Activated CD4-positive, alpha-beta T cell treated with anti-CD3 and anti-CD28 coated beads for 1 hour (primary cell): ENCODE results near the gene TRIM32.
"Not testable (repeated sequence)": the region's sequence is repeated elsewhere in the genome, so short reads cannot be mapped to it uniquely, and the experiment has no call there.

Experiments used
- DNase-seq: peaks from one replicate; pipeline ENCODE4 v3.0.0-alpha.2; 2020

Gene TRIM32

DNA sequence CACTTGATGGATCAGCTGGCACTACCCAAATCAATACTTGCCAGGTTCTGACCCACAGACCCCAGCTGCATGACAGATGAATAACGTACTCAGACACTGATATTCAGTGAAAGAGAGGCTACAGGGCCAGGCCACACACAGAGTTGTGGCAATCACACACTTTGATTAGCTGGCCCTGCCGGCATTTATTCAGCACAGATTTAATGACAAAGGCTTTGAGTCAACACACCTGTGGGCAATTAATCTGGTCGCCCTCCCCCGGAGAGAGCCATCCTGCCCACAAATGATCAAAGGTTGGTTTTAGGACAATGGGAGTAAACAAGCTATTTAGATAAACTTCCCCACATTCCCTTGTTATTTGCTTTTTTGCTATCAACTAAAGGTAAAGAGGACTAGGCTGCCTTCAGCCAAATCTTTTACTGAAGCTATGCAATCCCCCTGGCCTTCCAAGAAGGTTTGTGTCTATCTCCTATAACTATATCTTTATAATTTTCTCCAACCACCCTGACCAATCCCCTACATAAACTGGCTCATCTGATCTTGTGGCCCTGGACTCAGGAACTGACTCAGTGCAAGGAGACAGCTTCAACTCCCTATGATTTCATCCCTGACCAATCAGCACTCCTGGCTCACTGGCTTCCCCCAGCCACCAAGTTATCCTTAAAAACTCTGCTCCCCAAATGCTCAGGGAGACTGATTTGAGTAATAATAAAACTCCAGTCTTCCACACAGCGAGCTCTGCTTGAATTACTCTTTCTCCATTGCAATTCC lies 12.7 kb upstream of the TRIM32 start:
- DNase-seq, result no peak

DNA sequence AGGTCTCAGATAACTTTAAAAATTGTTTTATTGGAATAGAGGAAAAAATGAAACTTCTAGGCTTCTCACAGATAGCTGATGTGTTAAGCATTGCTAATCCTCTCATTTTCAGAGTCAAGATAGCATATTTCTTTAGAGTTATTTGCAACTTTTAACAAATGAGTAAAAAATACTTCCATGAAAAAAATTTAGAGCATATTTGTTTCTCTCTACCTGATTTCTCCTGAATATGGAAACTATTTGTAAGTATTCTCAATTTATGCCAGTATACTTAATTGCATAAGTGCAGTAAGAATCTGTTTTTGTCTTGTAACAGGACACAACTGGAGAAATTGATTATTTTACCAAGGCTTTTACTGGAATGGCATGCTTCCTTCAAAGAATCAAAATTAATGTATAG lies 3.6 kb upstream of the TRIM32 start:
- no peak for DNase-seq

DNA sequence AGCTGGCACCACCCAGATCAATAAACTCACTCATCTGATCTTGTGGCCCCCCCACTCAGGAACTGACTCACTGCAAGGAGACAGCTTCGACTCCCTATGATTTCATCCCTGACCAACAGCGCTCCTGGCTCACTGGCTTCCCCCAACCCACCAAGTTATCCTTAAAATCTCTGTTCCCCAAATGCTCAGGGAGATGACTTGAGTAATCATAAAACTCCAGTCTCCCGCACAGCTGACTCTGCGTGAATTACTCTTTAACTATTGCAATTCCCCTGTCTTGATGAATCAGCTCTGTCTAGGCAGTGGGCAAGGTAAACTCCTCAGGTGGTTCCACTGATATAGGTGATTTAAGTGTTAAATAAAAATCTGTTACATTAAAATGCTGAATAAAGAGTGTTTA lies 1.9 kb upstream of the TRIM32 start:
- DNase-seq, result no peak

DNA sequence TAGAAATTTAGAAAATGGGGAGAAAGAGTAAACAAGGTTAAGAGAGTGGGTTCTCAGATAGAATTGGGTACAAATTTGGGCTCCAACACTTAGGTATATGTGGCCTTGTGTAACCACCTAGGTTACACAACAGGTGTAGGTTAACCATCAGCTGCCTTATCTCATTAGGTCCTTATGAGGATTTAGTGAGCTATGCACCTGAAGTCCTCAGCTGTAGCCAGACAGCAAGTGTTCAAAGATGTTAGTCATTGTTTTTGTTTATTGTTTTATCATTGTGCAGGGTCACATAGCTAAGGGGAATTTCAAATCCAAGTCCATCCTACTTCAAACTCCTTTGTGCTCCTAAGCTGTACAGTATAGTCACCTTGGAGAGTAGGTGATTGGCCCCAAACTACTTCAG lies 970 bp upstream of the TRIM32 start:
- DNase-seq, result no peak

DNA sequence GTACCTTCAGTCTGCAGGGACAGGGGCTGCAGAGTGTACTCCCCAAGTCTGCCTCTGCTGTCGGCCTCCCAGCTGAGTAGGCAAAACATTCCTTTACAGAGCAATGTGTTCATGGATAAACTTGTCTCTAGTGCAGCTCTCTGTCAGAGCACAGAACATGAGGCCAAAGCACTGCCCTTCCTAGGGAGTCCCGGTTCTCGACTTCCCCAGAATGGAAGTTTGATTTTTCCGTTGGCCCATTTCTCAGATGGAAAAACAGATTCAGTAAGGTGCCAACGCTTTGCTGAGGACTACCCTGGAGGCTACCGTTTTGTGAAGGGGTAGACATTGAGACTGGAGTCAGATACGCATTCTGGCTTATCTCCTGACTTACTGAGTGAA lies 422 bp upstream of the TRIM32 start:
- no peak for DNase-seq

DNA sequence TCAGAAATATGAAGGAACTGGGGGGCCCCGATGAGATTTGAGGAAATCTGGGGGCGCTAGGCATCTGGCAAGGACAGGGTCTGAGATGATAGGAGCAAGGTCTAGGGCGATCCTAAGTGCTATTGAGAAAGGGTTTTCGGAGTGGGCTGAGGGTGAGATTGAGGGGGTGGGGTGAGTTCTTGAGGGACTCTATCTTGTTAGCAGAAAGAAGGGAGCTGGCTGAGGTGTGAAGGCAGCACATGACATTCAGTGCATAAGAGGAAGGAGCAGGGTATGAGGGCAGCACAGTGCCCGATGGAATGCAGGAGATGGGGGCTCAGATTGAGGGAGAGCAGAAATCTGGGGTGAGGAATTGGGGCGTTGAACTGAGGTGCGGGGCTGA lies 640 bp downstream of the TRIM32 start:
- DNase-seq, result no peak

DNA sequence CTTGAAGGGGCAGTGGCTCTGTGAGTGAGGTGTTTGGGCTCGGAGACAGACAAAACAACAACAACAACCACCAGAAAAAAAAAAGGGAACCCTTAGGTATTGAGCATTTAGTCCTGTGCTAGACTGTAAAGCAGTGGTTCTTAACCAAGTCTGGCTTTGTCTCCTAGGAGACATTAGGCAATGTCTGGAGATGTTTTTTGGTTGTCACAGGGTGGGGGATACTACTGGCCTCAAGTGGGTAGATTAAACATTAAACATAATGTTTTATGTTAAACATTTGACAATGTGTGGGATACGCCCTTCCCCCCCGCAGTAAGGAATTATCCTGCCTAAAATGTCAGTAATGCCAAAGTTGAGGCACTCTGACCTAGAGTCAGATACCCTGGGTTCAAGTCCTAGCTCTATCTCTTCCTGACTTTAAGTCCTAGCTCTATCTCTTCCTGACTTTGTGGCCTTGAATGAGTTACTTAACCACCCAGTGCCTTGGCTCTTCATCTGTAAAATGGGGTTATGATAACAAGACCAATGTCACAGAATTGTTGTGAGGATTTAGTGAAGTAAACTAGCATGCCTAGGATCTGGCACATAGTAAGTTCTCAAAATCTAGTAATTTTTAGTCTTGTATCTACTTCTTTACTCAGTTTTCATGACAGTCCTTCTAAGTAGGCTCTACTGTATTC lies 1.8 kb downstream of the TRIM32 start:
- DNase-seq, result no peak

DNA sequence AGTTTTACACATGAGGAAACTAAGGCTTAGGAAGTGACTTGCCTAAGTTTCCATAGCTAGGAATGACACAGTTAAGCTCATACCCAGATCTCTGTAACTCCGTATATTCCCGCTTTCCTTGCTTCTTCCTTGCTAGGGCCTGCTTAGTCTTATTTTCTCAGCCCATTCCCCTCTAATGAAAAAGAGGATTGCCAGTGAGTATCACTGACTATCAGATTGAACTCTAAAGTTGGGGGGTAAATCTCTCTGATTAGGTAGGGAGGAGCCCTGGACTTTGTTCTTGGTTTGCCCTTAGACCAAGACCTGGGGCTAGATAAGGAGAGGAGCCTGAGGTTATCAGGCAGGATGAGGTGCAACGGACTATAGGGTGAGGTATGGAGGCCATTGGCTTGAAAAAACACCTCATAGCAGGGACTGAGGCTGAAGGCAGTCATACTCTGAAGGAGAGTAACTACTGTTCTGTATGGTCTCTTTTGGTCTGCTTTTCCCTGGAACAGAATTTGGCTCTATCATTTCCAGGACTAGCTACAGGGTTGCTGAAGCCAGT lies 2.5 kb downstream of the TRIM32 start:
- DNase-seq, result no peak

DNA sequence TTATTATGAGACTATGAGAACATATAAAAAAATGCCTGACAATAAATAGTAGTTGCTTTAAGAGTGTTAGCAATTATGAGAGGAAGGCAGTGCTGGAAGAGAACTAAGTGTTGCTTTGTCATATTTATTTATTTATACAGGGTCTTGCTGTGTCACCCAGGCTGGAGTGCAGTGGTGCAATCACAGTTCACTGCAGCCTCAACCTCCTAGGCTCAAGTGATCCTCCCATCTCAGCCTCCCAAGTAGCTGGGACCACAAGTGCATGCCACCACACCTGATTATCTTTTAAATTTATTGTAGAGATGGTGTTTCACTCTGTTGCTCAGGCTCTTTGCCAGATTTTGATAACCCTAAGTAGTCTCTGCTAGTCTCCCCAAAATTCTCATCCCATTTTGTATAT lies 3.7 kb downstream of the TRIM32 start:
- DNase-seq, result not testable (repeated sequence)

DNA sequence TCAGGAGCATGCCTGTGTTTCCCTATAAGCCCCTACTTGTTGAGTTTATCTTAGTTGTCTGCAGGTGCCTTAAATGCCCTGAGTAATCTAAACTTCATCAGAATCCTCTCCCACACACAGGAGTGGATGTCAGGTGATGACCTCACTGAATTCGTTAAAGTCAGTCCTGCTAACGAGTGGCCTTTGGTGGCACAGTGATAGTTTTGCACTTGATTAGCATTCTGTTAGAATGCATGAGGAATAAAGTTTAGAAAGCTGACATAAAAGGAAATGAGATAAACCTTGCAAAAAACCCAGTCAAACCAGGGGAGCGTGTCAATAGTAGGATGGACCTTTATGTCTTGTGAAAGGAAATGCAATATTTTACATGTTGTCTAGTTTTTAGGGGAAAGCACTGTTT lies 4.5 kb downstream of the TRIM32 start:
- no peak for DNase-seq

DNA sequence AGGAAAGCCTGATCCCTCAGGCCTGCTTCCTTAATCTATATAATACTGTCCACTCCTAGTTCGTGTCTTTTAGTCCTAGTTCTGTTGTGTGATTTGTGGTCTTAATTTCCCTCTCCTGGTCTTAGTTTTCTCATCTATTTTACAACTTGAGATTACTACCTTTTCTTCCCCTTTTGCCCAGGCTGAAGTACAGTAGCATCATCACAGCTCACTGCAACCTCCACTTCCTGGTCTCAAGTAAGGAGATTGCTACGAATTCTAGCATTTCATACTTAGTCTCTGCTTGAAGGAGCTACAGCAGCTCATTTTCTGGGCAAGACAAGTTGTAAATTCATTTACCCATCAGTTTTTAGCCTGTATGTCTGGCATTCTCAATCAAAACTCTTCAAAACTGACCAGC lies 5.5 kb downstream of the TRIM32 start:
- no peak for DNase-seq

DNA sequence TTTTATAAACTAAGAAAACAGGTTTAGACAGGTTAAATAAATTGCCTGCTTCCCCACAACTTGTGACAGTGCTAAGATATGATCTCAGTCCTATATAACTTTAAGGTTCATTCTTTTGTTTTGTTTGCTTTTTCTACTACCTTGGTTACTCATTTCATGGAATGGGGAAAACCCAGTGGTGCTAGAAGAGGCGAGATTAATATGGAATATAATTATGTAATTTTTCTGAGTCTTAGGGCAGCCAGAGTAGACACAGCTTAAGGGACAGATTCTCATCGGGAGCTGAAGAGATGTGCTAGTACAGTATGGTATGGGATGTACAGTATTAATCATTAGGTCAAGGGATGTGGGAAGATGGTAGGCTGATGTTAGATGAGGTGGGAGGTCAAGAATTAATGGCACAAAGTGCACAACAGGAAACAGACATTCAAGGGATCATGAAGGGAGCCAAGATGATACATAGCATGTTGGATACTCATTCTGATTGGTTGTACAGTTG lies 6.2 kb downstream of the TRIM32 start:
- DNase-seq, result no peak

DNA sequence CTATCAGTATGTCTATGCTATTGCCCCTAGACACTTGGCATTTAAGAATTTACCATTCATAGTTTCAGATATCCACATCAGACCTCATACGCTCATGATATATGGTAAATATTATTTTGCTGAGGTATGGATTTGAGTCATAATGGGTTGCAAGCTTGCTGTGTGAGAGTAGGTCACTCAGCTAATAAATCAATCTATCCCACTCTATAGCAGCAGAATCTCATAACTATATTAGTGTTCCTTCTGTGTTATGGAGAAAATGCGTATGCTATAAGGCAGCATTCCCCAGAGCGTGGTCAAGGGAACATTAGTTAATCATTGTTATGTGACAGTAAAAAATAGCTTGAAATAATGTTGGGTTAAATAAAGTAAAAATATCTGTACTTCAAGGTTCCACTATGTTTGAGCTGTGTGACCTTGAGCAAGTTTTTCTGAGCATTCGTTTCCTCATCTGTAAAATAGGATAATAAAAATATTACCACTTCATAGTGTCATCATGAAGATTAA lies 7.7 kb downstream of the TRIM32 start:
- DNase-seq, result no peak

DNA sequence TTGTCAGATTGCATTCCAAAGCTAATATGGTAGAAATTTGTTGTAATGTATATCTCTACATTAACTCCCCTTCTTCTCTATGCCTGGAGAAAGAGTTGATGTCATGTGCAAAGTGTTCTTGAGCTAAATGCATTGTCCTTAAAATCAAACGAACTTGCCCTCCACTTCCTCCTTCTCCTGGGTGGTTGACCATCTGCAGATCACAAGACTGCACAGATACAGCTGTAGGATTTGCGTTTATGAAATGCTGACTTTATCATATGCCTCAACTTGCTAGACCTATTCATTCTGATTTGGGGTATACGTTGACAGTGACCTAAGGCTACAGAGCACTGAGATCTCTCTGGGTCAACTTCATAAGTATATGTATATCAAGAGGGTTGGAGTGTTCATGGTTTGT lies 8.3 kb downstream of the TRIM32 start:
- DNase-seq, result no peak

DNA sequence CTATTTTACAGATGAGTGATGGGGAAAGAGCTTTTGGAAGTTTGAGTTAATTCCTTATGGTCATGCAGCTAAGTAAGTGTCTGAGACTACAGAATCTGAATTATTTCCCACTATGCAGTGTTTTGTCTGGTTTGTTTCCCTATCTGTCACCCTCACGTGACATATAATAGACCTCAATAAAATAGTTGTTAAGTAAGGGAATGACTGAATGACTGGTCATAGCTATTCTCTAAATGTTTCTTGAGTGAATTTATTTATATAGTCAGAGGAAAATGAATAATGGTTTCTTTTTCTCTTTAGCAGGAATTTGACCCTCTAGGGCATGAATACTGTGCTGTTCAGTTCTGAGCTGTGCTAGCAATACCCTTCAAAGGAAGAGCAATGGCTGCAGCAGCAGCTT lies 10.3 kb downstream of the TRIM32 start:
- no peak for DNase-seq

DNA sequence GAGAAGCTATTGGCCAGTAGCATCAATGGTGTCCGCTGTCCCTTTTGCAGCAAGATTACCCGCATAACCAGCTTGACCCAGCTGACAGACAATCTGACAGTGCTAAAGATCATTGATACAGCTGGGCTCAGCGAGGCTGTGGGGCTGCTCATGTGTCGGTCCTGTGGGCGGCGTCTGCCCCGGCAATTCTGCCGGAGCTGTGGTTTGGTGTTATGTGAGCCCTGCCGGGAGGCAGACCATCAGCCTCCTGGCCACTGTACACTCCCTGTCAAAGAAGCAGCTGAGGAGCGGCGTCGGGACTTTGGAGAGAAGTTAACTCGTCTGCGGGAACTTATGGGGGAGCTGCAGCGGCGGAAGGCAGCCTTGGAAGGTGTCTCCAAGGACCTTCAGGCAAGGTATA lies 10.8 kb downstream of the TRIM32 start:
- DNase-seq, result no peak

DNA sequence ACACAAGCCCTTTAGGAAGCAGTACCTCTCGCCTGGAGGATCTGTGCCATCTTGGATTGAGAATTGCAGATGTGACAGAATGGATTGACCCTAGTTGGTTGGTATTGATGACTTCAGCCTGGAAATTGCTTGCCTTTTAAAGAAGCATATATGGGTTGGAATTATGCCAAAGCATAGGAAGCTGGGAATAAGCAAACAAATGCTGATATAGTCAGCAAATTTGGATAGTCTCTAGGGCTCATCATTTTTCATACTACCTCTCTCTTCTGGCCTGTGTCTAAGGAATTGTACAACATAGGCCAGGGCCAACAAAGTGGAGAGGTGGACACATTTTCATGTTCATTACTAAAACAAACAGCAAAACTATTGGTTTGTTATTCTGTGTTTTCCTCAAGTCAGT lies 13.2 kb downstream of the TRIM32 start:
- DNase-seq, result no peak

DNA sequence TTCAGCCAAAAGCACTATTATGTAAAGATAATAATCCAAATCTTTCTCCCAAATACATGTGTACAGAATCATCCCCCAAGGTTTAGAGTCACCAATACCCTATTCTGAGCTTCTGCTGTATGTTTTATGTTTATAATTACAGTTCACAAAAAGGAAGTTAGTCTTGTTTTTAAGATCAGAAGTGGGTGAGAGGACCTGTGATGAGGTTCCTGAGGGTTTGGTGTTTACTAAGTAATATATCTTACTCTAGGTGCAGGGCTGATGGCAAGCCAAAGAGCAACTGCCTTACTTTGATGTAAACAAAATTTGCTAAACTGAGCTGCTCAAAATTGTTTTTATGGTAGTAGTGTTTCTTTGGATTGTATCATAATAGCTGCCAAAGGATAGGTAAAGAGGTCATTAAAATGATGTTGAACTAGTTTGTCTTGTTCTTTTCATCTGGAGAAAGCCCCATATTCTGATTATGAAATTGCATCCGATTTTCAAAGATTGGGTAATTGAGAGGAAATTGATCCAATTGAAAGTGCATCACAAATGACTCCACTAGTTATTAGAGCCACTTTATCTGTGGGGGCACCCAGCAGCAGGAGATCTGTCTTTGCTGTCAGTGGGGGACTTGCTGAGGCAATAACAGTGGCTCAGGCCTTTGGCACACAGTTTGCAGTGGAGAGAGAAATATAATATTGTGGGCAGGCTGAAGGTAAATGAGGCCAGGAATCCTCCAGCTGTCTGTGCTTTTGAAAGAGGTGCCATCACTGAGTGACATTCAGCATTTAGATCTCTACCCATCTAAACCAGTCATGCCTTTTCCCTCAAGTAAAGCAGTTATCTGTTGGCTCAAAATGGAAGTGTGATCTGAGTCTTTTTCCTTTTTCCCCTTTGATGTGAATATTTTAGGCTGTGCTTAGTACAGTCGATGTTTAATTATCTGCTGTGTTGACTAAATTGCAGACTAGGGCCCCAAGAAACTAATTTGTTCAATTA lies 14.1 kb downstream of the TRIM32 start:
- DNase-seq, result no peak

DNA sequence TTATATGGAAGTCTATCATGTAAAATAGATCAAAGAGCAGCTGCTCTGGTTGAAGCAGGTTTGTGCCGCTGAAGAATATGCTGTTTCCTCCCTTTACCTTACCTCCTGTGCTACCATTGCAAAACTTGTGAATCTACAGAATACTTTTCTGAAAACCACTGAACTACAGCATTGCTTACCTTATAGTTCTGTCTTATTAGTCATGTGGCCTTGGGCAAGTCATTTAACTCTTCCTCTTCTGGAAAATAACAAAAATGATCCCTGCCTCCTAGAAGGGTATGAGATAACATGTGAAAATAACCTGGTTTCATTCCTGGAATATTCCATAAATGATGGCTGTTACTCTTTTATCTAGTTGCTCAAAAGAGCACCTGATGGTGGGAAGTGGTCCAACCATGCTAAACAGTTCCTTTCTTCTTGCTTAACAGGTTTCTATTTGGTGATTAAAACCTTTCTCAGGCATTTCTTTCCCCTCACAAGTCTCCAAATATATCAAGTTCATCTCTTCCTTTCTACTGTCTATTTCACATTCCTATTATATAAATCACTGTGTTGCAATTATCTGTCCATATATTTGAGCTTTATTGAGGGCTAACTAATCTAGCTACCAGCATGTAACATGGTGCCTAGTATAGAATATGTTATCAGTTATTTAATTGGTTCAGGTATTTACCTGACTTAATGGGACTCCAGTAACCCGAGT lies 15.0 kb downstream of the TRIM32 start:
- no peak for DNase-seq

DNA sequence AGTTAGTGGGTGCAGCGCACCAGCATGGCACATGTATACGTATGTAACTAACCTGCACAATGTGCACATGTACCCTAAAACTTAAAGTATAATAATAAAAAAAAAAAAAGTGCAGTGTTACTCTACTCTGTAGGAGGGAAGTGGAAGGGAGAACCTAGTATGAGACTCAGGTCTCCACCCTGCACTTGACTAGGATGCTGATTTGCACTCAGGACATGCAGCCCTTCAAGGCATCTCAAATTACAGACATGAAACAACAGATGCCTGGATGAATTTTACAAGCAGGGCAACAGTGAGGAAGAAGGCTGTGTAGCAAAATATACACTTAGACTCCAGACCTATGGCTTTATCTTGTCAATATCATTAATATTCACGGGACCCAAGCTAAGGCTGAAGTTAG lies 16.5 kb downstream of the TRIM32 start:
- DNase-seq, result no peak

DNA sequence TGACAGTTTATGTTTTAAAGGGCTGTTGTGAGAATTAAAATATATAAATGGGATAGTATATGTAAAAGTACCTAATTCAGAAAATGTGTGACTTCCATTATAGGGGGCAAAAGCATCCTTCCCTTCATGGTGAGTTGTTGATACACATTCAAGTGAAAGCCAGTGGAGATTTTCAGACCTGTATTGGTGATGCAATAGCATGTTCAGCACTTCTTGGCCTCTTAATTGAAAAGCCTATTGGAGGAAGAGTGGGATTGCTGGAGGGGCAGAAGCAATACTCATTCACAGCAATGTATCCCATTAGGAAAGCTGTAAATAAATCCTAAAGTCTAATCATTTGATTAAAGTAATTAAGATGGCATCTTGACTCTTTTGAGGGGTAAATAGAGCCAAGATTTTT lies 17.4 kb downstream of the TRIM32 start:
- DNase-seq, result no peak

DNA sequence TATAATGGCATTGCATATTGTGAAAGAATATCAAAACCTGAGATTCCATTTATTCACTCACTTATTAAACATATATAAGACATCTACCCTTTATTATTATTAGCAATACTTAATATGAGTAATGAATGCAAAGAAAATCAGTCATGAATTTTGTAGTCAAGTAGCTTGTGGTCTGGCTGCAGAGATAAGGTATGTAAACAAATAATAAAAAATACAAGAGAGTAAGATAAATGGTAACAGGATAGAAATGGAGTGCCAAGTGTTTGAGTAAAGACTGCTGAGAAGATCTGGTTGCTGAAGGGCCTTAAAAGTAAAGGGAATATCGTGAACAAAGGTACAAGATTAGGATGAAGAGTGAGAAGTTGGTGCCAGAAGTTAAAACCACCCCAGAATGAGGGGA lies 18.4 kb downstream of the TRIM32 start:
- no peak for DNase-seq
